ENCODE results near the gene CA7.
"Not testable (repeated sequence)": the region's sequence is repeated elsewhere in the genome, so short reads cannot be mapped to it uniquely, and the experiment has no call there.

Gene CA7

GRCh38 chr16:66847533-66848067 is 3.4 kb downstream of the CA7 start:
- DNase-seq: no peak

DNA sequence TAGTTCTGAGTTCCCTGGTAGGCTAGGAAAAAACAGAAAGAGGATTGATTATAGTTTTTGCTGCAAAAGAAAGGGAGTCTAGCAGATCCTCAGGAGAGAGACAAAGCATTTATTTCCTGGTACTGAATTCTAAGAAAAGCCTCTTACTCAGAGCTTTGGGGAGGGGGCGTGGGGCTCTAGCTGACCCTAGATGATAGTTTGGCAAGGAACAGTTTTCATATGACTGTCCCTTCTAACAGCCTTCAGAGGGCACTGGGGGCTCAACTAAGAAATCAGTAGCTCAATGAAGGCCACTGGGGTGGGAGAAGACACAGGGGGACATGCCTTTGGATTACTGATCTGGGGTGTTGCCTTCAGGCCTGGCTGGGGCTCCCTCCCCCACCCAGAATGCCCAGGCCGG is 4.0 kb downstream of the CA7 start:
- DNase-seq: no peak

DNA sequence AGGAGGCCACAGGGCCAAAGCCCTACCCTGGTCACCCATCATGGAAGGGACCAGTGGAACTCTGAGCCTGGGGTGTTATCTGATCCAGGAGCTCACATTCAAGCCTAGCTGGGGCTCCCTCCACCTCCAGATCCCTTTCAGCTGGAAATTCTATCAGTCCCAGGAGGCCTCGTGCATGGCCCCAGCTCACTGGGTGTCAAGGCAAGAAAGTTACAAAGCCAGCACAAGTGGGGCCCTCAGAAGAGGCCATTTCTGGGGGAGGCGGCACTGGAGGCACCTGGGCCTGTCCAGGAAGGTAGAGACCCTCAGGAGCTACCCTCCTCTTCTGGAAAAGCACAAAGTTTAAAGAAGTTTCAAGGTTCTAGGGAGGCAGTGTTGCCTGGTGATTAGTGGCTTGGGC is 4.8 kb downstream of the CA7 start:
- DNase-seq: no peak

DNA sequence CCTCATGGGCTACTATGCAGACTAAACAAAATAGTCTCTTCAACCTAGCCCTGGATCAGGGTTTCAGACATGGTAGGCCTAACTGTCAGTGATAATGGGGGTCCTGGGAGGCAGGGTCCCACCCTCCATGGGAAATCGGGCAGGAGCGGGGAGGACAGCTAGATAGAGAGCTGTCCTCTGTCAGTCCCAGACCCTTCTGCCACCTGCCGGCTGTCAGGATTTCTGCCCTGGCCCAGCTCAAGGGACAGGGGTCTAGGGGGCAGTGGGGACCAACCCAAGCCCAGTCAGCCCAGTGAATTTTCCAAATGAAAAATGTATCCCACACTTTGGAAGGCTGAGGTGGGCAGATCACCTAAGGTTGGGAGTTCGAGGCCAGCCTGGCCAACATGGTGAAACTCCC is 5.3 kb downstream of the CA7 start:
- no peak for DNase-seq

DNA sequence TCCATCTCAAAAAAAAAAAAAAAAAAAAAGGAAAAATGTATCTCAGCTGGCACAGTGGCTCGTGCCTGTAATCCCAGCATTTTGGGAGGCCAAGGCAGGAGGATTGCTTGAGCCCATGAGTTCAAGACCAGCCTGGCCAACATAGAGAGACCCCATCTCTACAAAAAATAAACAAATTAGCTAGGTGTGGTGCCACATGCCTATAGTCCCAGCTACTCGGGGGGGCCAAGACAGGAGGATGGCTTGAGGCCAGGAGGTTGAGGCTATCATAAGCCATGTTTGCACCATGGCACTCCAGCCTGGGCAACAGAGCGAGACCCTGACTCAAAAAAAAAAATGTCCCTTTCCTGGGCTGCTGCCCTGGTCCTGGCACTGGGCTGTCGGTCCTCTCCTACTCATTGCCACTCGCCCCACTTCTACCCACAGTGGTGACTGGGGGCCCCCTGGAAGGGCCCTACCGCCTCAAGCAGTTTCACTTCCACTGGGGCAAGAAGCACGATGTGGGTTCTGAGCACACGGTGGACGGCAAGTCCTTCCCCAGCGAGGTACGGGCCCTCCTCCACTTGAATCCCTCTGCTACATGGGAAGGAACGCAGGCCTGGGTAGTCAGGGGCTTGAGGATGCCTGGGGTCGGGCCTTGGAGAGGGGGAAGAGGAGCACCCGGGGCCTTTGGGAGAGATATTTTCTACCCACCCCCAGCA is 6.1 kb downstream of the CA7 start:
- DNase-seq: no peak

DNA sequence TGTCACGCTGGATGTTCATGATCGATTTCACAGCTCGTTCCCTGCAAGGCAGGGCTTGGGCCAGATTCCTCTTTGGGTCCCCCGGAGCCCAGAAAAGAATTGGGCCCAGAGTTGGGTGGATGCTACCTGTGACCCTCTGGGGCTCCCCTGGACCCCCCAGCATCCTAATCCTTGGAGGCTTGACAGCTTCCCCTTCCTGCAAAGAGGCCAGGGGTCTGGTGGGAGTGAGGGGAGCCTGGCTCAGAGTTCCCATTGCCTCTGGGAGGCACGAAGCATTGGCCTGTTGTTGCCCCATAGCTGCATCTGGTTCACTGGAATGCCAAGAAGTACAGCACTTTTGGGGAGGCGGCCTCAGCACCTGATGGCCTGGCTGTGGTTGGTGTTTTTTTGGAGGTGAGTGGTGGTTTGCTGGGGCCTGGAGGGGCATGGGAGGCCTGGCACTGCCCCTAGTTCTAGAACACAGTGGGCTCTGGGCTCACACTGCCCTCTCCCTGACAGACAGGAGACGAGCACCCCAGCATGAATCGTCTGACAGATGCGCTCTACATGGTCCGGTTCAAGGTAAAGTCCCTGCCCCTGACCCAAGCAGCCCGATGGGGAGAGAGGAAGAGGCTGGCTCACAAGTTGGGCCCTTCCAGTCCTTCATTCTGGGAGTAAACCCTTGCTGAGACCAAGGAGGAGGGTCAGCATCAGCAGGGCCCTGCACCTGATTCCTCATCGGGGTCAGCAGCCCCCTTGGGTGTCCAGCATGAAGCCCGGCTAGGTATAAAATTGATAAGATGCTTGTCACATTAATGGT is 7.2 kb downstream of the CA7 start:
- no peak for DNase-seq

DNA sequence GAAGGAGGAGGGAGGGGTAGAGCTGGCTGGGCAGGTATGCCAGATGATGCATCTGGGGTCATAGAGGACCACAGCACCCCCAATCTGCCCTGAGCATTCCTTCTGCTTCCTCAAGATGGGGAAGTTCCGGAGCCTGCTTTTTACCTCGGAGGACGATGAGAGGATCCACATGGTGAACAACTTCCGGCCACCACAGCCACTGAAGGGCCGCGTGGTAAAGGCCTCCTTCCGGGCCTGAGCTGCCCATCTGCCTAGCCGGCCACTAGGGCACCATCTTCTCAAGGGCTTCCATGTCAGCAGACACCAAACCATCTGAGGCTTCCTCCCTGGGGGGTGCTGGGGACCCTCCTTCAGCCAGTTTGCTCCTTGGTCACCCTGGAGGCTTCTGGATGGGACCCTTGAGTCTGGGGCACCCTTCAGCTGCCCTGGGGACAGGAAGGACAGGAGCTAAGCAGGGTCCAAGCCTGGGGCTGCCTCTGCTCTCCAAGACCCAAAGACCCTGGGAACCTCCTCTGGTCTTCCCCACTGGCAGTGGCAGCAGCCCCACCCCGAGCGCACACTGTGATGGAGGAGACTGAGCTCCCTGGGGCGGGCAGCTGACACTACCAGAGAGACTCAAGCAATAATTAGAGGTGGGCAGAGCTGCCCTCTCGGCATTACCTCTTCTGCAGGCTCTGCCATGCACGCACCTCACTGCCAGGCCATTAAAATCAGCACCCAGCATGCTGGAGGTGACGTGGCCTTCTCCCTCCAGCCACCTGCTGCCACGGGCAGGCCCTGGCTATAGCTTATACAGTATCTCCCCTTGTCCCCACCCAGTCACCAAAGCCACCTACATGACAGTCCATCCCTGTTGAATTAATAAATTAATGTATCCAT is 9.3 kb downstream of the CA7 start:
- DNase-seq: no peak

DNA sequence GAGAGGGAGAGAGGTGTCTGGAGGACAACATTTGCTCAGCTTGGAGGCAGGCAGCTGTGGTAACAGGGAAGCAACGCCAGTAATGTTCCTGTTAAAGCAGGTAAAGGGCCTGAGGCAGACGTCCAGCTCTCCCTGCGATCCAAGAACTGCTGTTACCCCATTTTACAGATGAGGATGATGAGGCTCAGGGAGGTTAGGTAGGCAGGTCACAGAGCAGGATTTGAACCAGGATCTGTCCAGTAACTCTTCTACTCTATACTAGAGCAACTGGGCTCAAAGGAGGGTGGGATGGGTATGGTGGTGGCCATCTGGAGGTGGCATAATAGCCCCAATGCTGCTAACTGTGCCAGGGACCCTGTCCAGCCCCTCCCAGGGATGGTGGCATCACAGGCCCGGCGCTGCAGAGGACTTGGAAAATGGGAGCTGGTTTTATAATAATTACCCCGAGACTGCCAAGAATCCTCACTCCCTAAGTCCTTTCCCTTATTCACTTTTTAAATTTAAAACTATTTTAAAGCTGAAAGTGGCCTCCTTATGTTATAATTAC is 12.0 kb downstream of the CA7 start:
- no peak for DNase-seq

- DNase-seq: no peak
These were observed 12.6 kb downstream of the CA7 start for GRCh38 chr16:66856801-66857200.

DNA sequence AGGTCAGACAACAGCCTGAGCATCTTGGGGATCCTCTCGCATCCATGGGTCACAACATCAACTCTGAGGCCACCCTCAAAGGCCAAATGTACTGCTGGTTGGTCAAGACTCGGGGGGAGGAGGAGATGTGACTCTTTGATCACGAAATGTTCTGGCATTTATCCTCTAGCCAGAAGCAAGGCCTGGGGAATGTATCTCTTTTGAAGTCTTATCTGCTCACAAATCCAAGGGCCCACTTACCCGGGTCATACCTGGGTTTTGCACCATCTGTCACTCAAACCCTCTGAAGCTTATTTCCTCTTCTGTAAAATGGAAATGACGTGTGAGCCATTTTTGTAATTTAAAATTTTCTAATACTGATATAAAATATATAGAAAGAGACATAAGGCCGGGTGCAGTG is 13.2 kb downstream of the CA7 start:
- DNase-seq: no peak

DNA sequence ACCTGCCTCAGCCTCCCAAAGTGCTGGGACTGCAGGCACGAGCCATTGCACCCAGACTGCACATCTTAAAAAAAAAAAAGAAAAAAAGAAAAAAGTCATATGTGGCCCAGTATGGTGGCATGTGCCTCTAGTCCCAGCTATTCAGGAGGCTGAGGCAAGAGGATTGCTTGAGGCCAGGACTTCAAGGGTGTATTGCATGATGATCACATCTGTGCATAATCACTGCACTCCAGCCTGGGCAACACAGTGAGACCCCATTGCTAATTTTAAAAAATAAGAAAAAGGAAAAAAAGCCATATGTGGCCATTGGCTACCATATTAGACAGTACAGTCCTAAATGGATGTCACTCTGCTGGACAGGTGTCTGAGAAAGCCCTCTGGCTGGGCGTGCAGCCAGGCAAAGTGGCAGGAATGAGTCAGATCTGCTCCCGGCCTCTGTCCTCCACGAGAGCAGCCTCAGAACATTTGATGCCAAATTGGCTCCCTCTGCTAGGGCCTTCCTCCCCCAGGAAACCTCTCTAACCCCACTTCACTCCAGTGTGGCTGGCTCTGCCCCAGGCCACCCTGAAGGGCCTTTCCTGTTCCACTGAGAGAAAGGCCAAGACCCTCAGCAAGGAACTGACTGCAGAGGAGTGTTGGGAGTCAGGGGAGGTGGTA is 14.7 kb downstream of the CA7 start:
- no peak for DNase-seq

DNA sequence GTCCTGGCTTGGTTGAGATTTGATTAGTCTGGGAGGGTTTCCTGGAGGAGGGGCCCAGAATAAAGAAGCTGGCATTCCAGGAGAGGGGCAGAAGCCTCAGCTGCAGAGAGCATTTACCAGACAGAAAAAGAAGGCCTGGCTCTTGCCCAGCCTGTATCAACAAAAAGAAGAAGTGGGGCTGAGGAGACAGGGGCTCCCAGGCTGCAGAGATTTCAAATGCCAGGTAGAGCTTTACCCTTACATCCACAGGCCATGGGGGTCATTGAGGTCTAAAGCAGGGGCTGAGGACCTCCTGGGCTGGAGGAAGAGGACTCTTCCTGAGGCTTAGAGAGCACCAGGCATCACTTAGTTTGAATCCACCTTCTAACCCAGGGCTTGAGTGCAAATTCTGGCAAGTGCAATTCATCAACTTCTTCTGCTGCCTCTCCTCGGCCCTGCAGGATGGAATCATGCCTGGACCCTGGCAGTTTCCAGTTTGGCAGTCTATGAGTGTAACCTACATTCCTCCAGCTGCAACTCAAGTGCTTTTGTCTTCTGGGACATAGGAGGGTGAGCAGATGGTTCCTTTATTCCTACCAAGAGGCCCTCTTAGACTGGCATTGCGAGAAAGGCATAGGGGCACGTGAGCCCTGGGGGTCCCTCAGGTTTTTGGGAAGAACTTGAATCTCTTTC is 15.3 kb downstream of the CA7 start:
- DNase-seq: no peak

DNA sequence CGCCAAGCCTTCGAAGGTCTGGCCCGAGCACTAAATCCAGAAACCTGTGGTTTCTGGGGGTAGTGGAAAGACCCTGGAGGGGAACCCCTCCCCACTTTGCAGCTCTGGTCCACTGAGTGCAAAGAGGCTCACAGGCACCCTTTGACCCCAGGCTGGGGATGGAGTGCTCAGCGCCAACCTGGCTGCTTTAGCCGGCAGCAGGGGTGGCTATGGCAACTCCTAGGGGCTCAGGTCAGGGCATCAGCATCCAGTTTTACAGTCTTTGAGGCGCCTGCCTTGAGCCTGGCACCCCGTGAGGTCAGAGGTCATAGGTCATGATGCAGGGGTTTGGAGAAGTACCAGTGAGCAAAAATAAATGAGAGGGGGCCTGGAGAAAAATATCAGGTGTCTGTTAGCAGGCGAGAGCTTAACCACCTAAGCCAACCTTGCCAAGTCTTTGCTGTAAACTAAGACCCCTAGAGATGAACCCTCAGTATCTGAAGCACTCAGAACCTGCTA is 17.9 kb downstream of the CA7 start:
- DNase-seq: no peak

- DNase-seq: no peak
These were observed 19.5 kb downstream of the CA7 start for GRCh38 chr16:66863707-66864106.

- DNase-seq: no peak
These were observed 25.2 kb downstream of the CA7 start for GRCh38 chr16:66869424-66869823.

DNA sequence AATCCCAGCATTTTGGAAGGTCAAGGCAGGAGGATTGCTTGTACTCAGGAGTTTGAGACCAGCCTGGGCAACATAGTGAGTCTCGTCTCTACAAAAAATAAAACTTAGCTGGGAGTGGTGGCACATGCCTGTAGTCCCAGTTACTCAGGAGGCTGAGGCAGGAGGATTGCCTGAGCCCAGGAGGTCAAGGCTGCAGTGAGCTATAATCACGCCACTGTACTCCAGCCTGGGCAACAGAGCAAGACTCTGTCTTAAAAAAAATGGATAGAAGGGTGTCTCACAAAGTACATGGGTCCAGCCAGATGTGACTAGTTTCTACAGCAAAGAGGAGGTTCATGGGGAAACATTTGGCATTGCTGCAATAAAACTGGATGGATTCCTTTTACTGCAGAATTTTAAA is 27.1 kb downstream of the CA7 start:
- not testable (repeated sequence) for DNase-seq

GRCh38 chr16:66871840-66872239 is 27.6 kb downstream of the CA7 start:
- no peak for DNase-seq

DNA sequence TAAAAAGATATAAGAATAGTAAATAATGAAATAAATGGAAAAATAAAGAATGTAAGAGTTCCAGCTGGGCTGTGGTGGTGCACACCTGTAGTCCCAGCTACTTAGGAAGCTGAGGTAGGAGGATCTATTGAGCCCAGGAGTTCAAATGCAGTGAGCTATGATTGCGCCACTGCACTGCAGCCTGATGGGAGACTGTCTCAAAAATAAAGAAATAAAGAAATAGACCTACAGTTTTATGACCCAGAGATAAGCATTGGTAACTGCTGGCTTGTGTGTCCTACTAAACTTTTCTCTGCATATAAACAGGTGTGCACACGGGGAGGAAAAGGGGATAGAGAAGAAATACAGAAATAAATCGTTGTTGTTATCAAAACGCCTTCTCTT is 28.3 kb downstream of the CA7 start:
- DNase-seq: no peak

DNA sequence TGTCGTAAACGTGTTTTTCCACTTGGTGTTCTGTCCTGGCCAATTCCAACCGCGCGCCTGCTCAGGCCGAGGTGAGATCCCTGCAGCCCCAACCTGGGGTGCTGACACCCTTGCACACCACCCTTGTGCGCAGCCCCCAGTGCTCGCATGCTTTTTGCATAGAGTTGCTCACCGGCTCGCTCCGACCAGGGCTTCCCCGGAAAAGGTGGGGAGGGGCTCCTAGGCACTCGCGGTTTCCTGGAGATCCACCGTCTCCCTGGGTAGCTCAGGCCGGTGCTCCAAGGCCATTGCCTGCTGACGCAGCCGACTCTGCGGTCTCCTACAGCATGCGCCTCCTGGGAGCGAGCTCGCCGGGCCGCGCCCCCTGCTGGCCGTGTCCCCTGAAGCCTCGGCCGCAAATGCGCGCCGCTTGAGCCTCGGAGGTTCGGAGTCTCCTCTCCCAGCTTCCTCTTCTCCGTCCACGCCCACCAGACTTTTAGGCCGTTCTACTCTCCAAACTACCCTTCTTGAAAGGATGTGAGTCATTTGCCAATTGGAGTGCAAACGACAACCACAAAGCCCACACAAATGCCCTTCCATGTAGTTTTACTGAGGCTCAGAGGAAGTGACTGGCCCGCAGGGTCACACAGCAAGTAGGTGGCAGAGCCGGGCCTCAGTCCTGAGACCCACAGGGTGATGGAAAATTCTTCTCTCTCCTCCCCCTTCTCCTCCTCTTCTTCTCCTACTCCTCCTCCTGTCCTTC is 28.9 kb downstream of the CA7 start:
- peak; percentile 81 to 82 for DNase-seq

GRCh38 chr16:66873685-66874055 is 29.5 kb downstream of the CA7 start:
- no peak for DNase-seq
